HCT116 (cell line): Measurements from ENCODE around the gene CHST11. TPM values are rescaled to one million over a fixed set of nuclear protein-coding genes. Genes with fewer than 3 reads are reported as not detected.

Experiments used
- ATAC-seq: fragments of 200-7000 bp; cut with Tn5 transposase; 2 replicates; pipeline ENCODE4 v1.9.1; 2020; ENCODE audit warnings: mild to moderate bottlenecking, moderate library complexity
- BruUV-seq: library from RNA; stranded (reverse); fragments of 400-500 nt; replicated peaks from 2 replicates; lab custom pipeline; 2021; lab: Mats Ljungman, UMichigan
- CTCF ChIA-PET: fragments of 300-600 bp; sonication (Branson Sonifier 250); formaldehyde crosslinking; loops from one replicate; lab custom pipeline; 2021; ENCODE audit warnings: antibody characterized with exemption; lab: Charles Lee
- POLR2A ChIA-PET: fragments of 300-600, 350-600 bp; sonication (Branson Sonifier 250); formaldehyde crosslinking; loops from one replicate; lab custom pipeline; 2021; ENCODE audit warnings: antibody characterized with exemption; lab: Charles Lee
- RAD21 ChIA-PET, 2 experiments: fragments of 300-600 bp; sonication (Branson Sonifier 250); formaldehyde crosslinking; loops; one replicate each; lab custom pipeline; 2023; ENCODE audit warnings: low total read pairs in 2 of 2; ENCODE audit not compliant: uncharacterized antibody in 2 of 2, unreplicated experiment in 2 of 2, low non-redundant PET in 1 of 2; lab: Charles Lee
- DNase-seq: peaks from one replicate; pipeline ENCODE4 v3.0.0-alpha.2; 2010; ENCODE audit warnings: low read depth, low spot score
- H2AFZ ChIP-seq: fragments of 200-600 bp; shearing (Covaris generic), sonication (generic); 2 replicates; pipeline ENCODE4 v1.6.1; 2017; ENCODE audit warnings: low read depth, mixed run types, mixed read lengths, antibody characterized with exemption, low read length; ENCODE audit not compliant: poor library complexity, severe bottlenecking
- H3K27ac ChIP-seq: 2 replicates; pipeline ENCODE4 v1.5.1; 2012; ENCODE audit warnings: low read depth, low read length
- H3K27me3 ChIP-seq: fragments of 200-600 bp; sonication (generic); 2 replicates; pipeline ENCODE4 v1.6.1; 2016; ENCODE audit warnings: mixed run types, low read length, mixed read lengths; ENCODE audit not compliant: insufficient read depth
- H3K36me3 ChIP-seq, 2 experiments: fragments of 200-500 bp in 1 of 2; fragments of 200-600 bp in 1 of 2; sonication (Bioruptor generic) in 1 of 2; sonication (generic) in 1 of 2; 2 replicates each; pipeline versions ENCODE4 v1.5.1 to v1.6.1; 2014 to 2016; ENCODE audit warnings: low read length in 2 of 2, inconsistent platforms in 1 of 2, mixed read lengths in 1 of 2, mixed run types in 1 of 2; ENCODE audit not compliant: insufficient read depth in 2 of 2, control insufficient read depth in 1 of 2
- H3K4me1 ChIP-seq, 2 experiments: fragments of 200-600 bp in 1 of 2; sonication (generic) in 1 of 2; 2 replicates each; pipeline versions ENCODE4 v1.5.1 to v1.6.1; 2012 to 2017; ENCODE audit warnings: low read length in 2 of 2, inconsistent platforms in 1 of 2, mild to moderate bottlenecking in 1 of 2, mixed read lengths in 1 of 2, mixed run types in 1 of 2, moderate library complexity in 1 of 2; ENCODE audit not compliant: insufficient read depth in 2 of 2, control insufficient read depth in 1 of 2
- H3K4me2 ChIP-seq: fragments of 200-600 bp; sonication (generic); 2 replicates; pipeline ENCODE4 v1.6.1; 2017; ENCODE audit warnings: mixed run types, low read length, mixed read lengths
- H3K4me3 ChIP-seq, 2 experiments: fragments of 200-600 bp in 1 of 2; sonication (generic) in 1 of 2; replicated peaks in 1 of 2; 2 replicates each; pipeline ENCODE4 v1.5.1; 2011 to 2016; ENCODE audit warnings: low read length in 2 of 2, control low read depth in 1 of 2, low read depth in 1 of 2, mild to moderate bottlenecking in 1 of 2, mixed read lengths in 1 of 2, mixed run types in 1 of 2
- H3K79me2 ChIP-seq: fragments of 200-600 bp; sonication (generic); 2 replicates; pipeline ENCODE4 v1.6.1; 2017; ENCODE audit warnings: mild to moderate bottlenecking, mixed run types, low read length, moderate library complexity, mixed read lengths; ENCODE audit not compliant: insufficient read depth
- H3K9ac ChIP-seq: fragments of 200-600 bp; sonication (generic); 2 replicates; pipeline ENCODE4 v1.6.1; 2016; ENCODE audit warnings: low read length, mixed read lengths
- H3K9me2 ChIP-seq: fragments of 200-600 bp; sonication (generic), shearing (Covaris generic); 2 replicates; pipeline ENCODE4 v1.6.1; 2017; ENCODE audit warnings: mixed run types, mild to moderate bottlenecking, moderate library complexity; ENCODE audit not compliant: insufficient read depth
- H3K9me3 ChIP-seq, 2 experiments: fragments of 200-500 bp in 1 of 2; fragments of 200-600 bp in 1 of 2; sonication (Bioruptor generic) in 1 of 2; sonication (generic) in 1 of 2; 2 replicates each; pipeline ENCODE4 v1.6.1; 2014 to 2017; ENCODE audit warnings: low read length in 2 of 2, mixed read lengths in 2 of 2, inconsistent platforms in 1 of 2, low read depth in 1 of 2, mild to moderate bottlenecking in 1 of 2, mixed run types in 1 of 2, moderate library complexity in 1 of 2; ENCODE audit not compliant: control insufficient read depth in 1 of 2, insufficient read depth in 1 of 2
- H4K20me1 ChIP-seq: fragments of 200-600 bp; sonication (generic), shearing (Covaris generic); 2 replicates; pipeline ENCODE4 v1.6.1; 2017; ENCODE audit warnings: mixed run types, mild to moderate bottlenecking, moderate library complexity; ENCODE audit not compliant: insufficient read depth
- CBX3 ChIP-seq: IDR thresholded peaks from 2 replicates; pipeline ENCODE4 v1.6.1; 2012; ENCODE audit warnings: low read depth
- ELF1 ChIP-seq: IDR thresholded peaks from 2 replicates; pipeline ENCODE4 v1.6.1; 2012; ENCODE audit warnings: low read depth, borderline replicate concordance
- EZH2 ChIP-seq: fragments of 200-600 bp; sonication (generic); IDR thresholded peaks from 2 replicates; pipeline ENCODE4 v1.6.1; 2017; ENCODE audit warnings: antibody characterized with exemption, mixed run types
- EZH2phosphoT487 ChIP-seq: fragments of 200-600 bp; IDR thresholded peaks from 2 replicates; pipeline ENCODE4 v1.6.1; 2018; ENCODE audit warnings: antibody characterized with exemption, borderline replicate concordance
- FOSL1 ChIP-seq: IDR thresholded peaks from 2 replicates; pipeline ENCODE4 v1.6.1; 2012; ENCODE audit warnings: low read depth
- POLR2A ChIP-seq: IDR thresholded peaks from 2 replicates; pipeline ENCODE4 v1.7.0; 2011; ENCODE audit warnings: borderline replicate concordance; ENCODE audit not compliant: insufficient read depth, insufficient read length; ENCODE audit errors: extremely low read depth
- SP1 ChIP-seq: IDR thresholded peaks from 2 replicates; pipeline ENCODE4 v1.6.1; 2012; ENCODE audit warnings: low read depth
- SRF ChIP-seq: IDR thresholded peaks from 2 replicates; pipeline ENCODE4 v1.6.1; 2012; ENCODE audit warnings: low read depth
- TCF7L2 ChIP-seq: IDR thresholded peaks from 2 replicates; pipeline ENCODE4 v1.7.0; 2011; ENCODE audit warnings: borderline replicate concordance, inconsistent platforms; ENCODE audit not compliant: insufficient read depth, insufficient read length; ENCODE audit errors: extremely low read depth
- YY1 ChIP-seq: IDR thresholded peaks from 2 replicates; pipeline ENCODE4 v1.6.1; 2011; ENCODE audit warnings: low read length, low read depth, moderate library complexity, mild to moderate bottlenecking; ENCODE audit not compliant: insufficient replicate concordance; ENCODE audit errors: extremely low read depth
- ZFX ChIP-seq: fragments of 450-650 bp; IDR thresholded peaks from 2 replicates; pipeline ENCODE4 v1.6.1; 2017
- ZNF274 ChIP-seq: fragments of 200-500 bp; sonication (Bioruptor generic); IDR thresholded peaks from 2 replicates; pipeline ENCODE4 v1.6.1; 2014; ENCODE audit warnings: mild to moderate bottlenecking, low read depth, low read length, inconsistent platforms
- intact Hi-C: fragments of 100-400 bp; cut with micrococcal nuclease; formaldehyde crosslinking; loops from 2 replicates; pipeline ENCODE4 v1.10.0; 2022
- total RNA-seq: library from RNA; stranded (reverse); gene quantifications from one replicate; pipeline ENCODE4 v1.2.1, GENCODE V29; 2021; ENCODE audit not compliant: unreplicated experiment
- TF ChIP-seq, protein P1 (sequence below), 3 experiments: fragments of 200-600 bp in 1 of 3; sonication (generic) in 1 of 3; IDR thresholded peaks in 2 of 3; conservative IDR thresholded peaks in 1 of 3; 2 replicates each; pipeline ENCODE4 v1.5.1; 2012 to 2017; ENCODE audit warnings: low read depth in 2 of 3, low read length in 2 of 3, antibody characterized with exemption in 1 of 3, borderline replicate concordance in 1 of 3, control low read depth in 1 of 3, mild to moderate bottlenecking in 1 of 3, mixed read lengths in 1 of 3, mixed run types in 1 of 3, moderate library complexity in 1 of 3; ENCODE audit not compliant: insufficient read depth in 1 of 3
- TF ChIP-seq, protein P2 (sequence below): IDR thresholded peaks from 2 replicates; pipeline ENCODE4 v1.6.1; 2012
- TF ChIP-seq, protein P3 (sequence below): IDR thresholded peaks from 2 replicates; pipeline ENCODE4 v1.6.1; 2012; ENCODE audit warnings: low read depth
- TF ChIP-seq, protein P4 (sequence below): IDR thresholded peaks from 2 replicates; pipeline ENCODE4 v1.6.1; 2011; ENCODE audit warnings: mild to moderate bottlenecking, low read length, moderate library complexity; ENCODE audit not compliant: insufficient replicate concordance; ENCODE audit errors: extremely low read depth

The CHST11 gene
- total RNA-seq, 1 experiment from 2014 or later, result 10.1 TPM

DNA sequence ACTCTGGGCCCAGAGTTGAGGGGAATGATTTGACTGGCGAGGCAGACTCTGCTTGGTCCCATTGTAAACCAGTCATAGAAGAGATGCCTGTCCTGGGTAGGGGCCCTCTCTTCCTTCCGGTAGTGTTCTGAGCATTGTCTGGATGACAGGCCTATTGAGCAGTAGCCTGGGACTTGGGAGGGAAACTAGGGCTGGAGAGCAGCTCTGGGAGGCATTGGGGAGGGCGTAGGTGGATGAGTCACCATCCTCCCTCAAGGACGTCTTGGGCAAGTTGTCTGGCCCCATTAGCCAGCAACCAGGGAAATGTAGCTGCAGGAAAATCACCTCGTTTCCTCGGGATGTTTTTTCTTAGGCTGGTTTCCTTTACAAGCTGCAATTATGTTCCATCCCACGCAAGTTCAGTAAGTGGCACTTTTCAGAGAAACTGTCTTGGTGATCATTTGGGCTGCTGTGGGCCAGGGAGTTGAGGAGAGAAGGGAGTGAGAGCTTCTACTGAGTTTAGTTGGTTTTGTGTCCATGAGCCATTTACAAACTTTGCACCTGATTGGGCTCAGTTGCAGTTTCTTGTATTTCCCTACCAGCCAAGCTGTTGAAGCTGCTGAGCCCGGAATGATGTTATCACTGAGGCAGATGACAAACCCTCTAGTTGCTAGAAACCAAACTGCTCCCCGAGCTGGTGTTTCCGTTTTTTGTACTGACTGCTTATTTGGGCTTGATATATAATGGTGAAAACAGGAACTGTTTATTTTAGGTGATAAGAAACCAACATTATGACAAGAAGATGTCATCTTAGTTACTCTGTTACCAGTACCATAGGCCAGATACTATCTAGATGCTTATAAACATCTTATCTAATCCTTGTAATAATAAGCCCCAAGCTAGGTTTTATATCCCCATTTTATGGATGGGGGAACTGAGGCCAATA, 147.6 kb downstream of the CHST11 start:
- ChIA-PET POLR2A (interaction anchor here (1.1 to 1.6 kb wide), 4 partner anchors 10 to 196 kb away, joined by 3 to 7 read pairs (median 4); no protein-coding TSS in a partner anchor), CTCF (interaction anchor here (0.8 to 1.7 kb wide), 3 partner anchors 50 to 223 kb away, joined by 3 read pairs; no protein-coding TSS in a partner anchor), RAD21 (interaction anchor here (1.5 to 1.6 kb wide), 2 partner anchors 16 to 223 kb away, joined by 3 to 4 read pairs; no protein-coding TSS in a partner anchor)
- TSS peak; percentile 62 for BruUV-seq
- intact Hi-C loops, result loop anchor here (10.0 kb wide), 1 partner anchor 220 kb away; no protein-coding TSS in a partner anchor
- peaks cover 41 to 66% of the 10 kb centered on the region in 2 experiments for H3K4me1 ChIP-seq
- DNase-seq (peak; percentile 89), ATAC-seq (peak; percentile 80)
- H3K9me3 ChIP-seq, result no peaks in the 10 kb centered on the region
- H4K20me1 ChIP-seq, result no peaks in the 10 kb centered on the region
- no peaks in the 10 kb centered on the region for H3K9me2 ChIP-seq
- H3K79me2 ChIP-seq, result no peaks in the 10 kb centered on the region
- peak overlapping the region; percentile 46 for H3K9ac ChIP-seq
- no peaks in the 10 kb centered on the region for H3K27me3 ChIP-seq
- peak overlapping the region; percentile 20 to 49 for H3K4me3 ChIP-seq
- H3K27ac ChIP-seq, result peak overlapping the region; percentile 78
- H3K4me2 ChIP-seq, result peak overlapping the region; percentile 79
- peak overlapping the region; percentile 46 for H2AFZ ChIP-seq
- H3K36me3 ChIP-seq, result no peaks in the 10 kb centered on the region
- TF ChIP-seq CBX3 (no peak; the same call in 1 of the 2 replicates), POLR2A (no peak), TCF7L2 (peak; percentile 46), EZH2 (no peak), SP1 (no peak; the same call in 1 of the 2 replicates), FOSL1 (peak; percentile 86), ZFX (no peak), EZH2phosphoT487 (no peak), ELF1 (no peak), ZNF274 (no peak), YY1 (no peak), SRF (no peak)
- TF ChIP-seq, protein P1, sequence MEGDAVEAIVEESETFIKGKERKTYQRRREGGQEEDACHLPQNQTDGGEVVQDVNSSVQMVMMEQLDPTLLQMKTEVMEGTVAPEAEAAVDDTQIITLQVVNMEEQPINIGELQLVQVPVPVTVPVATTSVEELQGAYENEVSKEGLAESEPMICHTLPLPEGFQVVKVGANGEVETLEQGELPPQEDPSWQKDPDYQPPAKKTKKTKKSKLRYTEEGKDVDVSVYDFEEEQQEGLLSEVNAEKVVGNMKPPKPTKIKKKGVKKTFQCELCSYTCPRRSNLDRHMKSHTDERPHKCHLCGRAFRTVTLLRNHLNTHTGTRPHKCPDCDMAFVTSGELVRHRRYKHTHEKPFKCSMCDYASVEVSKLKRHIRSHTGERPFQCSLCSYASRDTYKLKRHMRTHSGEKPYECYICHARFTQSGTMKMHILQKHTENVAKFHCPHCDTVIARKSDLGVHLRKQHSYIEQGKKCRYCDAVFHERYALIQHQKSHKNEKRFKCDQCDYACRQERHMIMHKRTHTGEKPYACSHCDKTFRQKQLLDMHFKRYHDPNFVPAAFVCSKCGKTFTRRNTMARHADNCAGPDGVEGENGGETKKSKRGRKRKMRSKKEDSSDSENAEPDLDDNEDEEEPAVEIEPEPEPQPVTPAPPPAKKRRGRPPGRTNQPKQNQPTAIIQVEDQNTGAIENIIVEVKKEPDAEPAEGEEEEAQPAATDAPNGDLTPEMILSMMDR (IDR thresholded peaks at IDR 0.05 in 2 of 3, conservative IDR thresholded peaks at IDR 0.05 in 1 of 3; ENCODE audit: borderline replicate concordance in 1 of 3, insufficient read depth in 1 of 3, low read depth in 2 of 3, low read length in 2 of 3), result no peak
- TF ChIP-seq, protein P2, sequence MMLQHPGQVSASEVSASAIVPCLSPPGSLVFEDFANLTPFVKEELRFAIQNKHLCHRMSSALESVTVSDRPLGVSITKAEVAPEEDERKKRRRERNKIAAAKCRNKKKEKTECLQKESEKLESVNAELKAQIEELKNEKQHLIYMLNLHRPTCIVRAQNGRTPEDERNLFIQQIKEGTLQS, result no peak
- TF ChIP-seq, protein P3, sequence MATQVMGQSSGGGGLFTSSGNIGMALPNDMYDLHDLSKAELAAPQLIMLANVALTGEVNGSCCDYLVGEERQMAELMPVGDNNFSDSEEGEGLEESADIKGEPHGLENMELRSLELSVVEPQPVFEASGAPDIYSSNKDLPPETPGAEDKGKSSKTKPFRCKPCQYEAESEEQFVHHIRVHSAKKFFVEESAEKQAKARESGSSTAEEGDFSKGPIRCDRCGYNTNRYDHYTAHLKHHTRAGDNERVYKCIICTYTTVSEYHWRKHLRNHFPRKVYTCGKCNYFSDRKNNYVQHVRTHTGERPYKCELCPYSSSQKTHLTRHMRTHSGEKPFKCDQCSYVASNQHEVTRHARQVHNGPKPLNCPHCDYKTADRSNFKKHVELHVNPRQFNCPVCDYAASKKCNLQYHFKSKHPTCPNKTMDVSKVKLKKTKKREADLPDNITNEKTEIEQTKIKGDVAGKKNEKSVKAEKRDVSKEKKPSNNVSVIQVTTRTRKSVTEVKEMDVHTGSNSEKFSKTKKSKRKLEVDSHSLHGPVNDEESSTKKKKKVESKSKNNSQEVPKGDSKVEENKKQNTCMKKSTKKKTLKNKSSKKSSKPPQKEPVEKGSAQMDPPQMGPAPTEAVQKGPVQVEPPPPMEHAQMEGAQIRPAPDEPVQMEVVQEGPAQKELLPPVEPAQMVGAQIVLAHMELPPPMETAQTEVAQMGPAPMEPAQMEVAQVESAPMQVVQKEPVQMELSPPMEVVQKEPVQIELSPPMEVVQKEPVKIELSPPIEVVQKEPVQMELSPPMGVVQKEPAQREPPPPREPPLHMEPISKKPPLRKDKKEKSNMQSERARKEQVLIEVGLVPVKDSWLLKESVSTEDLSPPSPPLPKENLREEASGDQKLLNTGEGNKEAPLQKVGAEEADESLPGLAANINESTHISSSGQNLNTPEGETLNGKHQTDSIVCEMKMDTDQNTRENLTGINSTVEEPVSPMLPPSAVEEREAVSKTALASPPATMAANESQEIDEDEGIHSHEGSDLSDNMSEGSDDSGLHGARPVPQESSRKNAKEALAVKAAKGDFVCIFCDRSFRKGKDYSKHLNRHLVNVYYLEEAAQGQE, result no peak
- TF ChIP-seq, protein P4, sequence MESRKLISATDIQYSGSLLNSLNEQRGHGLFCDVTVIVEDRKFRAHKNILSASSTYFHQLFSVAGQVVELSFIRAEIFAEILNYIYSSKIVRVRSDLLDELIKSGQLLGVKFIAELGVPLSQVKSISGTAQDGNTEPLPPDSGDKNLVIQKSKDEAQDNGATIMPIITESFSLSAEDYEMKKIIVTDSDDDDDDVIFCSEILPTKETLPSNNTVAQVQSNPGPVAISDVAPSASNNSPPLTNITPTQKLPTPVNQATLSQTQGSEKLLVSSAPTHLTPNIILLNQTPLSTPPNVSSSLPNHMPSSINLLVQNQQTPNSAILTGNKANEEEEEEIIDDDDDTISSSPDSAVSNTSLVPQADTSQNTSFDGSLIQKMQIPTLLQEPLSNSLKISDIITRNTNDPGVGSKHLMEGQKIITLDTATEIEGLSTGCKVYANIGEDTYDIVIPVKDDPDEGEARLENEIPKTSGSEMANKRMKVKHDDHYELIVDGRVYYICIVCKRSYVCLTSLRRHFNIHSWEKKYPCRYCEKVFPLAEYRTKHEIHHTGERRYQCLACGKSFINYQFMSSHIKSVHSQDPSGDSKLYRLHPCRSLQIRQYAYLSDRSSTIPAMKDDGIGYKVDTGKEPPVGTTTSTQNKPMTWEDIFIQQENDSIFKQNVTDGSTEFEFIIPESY, result no peak
